Activated CD4-positive, alpha-beta memory T cell treated with anti-CD3 and anti-CD28 coated beads for 36 hours (primary cell): ENCODE results near the gene DDX23. TPM values are rescaled to one million over a fixed set of nuclear protein-coding genes. Genes with fewer than 3 reads are reported as not detected.
A peak's percentile ranks its signal among the peaks of the same experiment; 100 is the strongest.

Experiments used
- CTCF ChIA-PET: fragments of 350-600 bp; sonication (Branson Sonifier 250); formaldehyde crosslinking; loops from one replicate; lab custom pipeline; 2021; ENCODE audit warnings: antibody characterized with exemption, inconsistent platforms; lab: Charles Lee
- POLR2A ChIA-PET: fragments of 350-600 bp; sonication (Branson Sonifier 250); formaldehyde crosslinking; loops from one replicate; lab custom pipeline; 2021; ENCODE audit warnings: antibody characterized with exemption; lab: Charles Lee
- DNase-seq: peaks from one replicate; pipeline ENCODE4 v3.0.0-alpha.2; 2020
- H3K27ac Mint-ChIP-seq: one replicate; pipeline ENCODE4 v1.8.0; 2021; ENCODE audit warnings: mixed read lengths
- H3K27me3 Mint-ChIP-seq: one replicate; pipeline ENCODE4 v1.8.0; 2021; ENCODE audit warnings: mixed read lengths
- H3K36me3 Mint-ChIP-seq: one replicate; pipeline ENCODE4 v1.8.0; 2021; ENCODE audit warnings: mixed read lengths
- H3K4me1 Mint-ChIP-seq: one replicate; pipeline ENCODE4 v1.8.0; 2021; ENCODE audit warnings: low read depth, mixed read lengths
- H3K4me3 Mint-ChIP-seq: one replicate; pipeline ENCODE4 v1.8.0; 2021; ENCODE audit warnings: mild to moderate bottlenecking, mixed read lengths
- H3K9me3 Mint-ChIP-seq: one replicate; pipeline ENCODE4 v1.8.0; 2021; ENCODE audit warnings: mixed read lengths
- intact Hi-C: fragments of 100-400 bp; cut with micrococcal nuclease; formaldehyde crosslinking; loops from one replicate; pipeline ENCODE4 v1.15.1; 2023
- total RNA-seq, 2 experiments: library from RNA; stranded (reverse); gene quantifications; one replicate each; pipeline ENCODE4 v1.2.3, GENCODE V29; 2021

Gene DDX23
- total RNA-seq, 2 experiments from 2014 or later = 119 to 121 TPM

DNA sequence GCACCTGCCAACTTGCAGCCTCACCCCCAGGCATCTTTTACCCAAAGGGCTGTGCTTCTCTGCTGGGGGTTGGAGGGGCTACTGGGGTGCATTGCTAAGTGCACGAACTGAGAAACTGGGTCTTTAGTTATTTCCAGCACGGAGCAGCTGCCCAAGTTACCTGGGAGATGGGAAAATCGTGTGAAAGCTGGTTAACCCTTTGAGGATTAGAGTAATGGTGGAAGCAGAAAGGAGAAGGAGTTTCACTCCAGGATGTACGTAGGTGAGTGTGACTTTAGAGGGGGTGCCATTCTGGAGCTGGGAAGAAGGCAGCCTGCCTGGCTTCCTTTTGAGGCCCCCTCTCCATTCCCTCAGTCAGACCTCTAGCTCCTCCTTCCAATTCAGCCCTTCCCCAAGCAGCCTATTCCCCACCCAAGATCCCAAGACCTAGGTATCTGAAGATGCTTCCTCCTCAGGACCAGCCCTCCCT lies 62.1 kb downstream of the DDX23 start:
- Mint-ChIP-seq H3K27me3 (peaks cover 39% of the 10 kb centered on the region), H3K4me1 (no peaks in the 10 kb centered on the region), H3K4me3 (no peak overlapping the region), H3K27ac (no peak overlapping the region), H3K36me3 (no peaks in the 10 kb centered on the region), H3K9me3 (no peaks in the 10 kb centered on the region)
- POLR2A ChIA-PET = no interaction called here
- intact Hi-C loops = loop anchor here (10.0 kb wide), 1 partner anchor 165 kb away; no protein-coding TSS in a partner anchor
- no peak for DNase-seq
- CTCF ChIA-PET = interaction anchor here (2.7 kb wide), 1 partner anchor 36 kb away, joined by 14 read pairs; no protein-coding TSS in a partner anchor

DNA sequence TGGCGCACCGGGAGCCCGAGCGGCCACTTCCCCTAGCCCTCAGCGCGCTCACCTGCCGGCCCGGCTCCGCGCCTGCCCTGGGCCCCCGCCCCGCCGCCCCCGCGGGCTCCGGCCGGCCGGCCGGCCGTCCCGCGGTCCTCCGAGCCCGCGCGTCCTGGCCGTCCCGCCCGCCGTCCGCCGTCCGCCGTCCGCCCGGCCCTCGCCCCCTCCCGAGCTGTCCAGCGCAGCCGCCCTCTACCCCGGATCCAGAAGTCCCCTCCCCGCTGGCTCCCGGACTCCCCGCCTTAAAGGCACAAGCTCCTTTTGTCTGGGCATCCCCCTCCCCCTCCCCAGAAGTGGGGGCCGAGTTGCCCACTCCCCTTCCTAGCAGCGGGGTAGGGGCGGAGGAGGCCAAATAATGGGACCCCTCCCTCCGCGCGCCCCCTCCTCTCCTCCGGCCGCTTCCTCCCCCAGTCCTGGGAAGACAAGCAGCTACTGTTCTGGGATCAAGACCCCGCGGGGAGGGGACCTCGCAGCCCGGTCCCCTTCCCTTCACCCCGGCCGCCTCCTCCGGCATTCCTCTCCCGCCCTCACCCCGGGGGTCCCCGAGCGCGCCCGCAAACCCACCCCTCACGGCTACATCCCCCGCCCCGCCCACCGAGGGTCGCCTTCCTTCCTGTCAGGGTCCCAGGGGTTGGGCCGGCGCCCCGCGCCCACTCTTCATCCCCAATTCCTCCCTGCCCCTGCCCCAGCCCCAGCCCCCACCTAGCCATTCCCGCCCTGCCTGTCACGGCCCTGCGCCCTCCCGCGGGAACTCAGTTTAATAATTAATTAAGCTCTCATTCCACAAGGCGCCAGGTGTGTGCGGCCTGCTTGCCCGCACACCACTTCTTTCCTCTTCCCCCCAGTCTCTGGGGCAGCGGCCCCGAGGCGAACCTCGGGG lies 62.8 kb downstream of the DDX23 start, which contains the start of gene ADCY6:
TSS of gene ADCY6 (minus strand) at position 236 of the 922 bp plus-strand sequence. CDS start 5,655 bp downstream, outside the sequence.
- Mint-ChIP-seq H3K27ac (no peak within 1 kb of the TSS), H3K4me1 (no peaks in the 10 kb centered on the region), H3K9me3 (no peaks in the 10 kb centered on the region), H3K36me3 (no peaks in the 10 kb centered on the region), H3K27me3 (peaks cover 41% of the 10 kb centered on the region), H3K4me3 (peak within 1 kb of the TSS; percentile 67)
- POLR2A ChIA-PET = interaction anchor here (0.5 to 0.7 kb wide), 3 partner anchors 25 to 711 kb away, joined by 3 read pairs; no protein-coding TSS in a partner anchor
- CTCF ChIA-PET = interaction anchor here (0.7 to 2.7 kb wide), 2 partner anchors 26 to 35 kb away, joined by 3 to 14 read pairs; no protein-coding TSS in a partner anchor
- peak; percentile 24 for DNase-seq
- intact Hi-C loops = no loop called here

DNA sequence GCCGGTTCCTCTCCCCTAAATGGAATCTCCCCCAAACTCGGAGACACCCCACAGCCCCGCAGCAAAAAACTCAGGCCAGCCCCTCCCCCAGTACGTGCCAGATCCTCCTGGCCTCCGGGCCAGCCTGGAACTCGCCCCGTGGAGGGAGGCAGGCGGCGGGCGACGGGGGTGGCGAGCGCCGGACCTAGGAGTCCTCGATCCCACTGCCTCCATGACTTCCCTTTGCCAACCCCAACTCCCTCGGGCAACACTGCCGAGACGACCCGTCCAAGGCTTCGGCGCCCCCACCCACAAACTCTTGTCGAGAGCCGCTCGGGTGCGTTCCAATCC lies 63.5 kb downstream of the DDX23 start:
- intact Hi-C loops = no loop called here
- no peak overlapping the region for H3K27ac Mint-ChIP-seq
- CTCF ChIA-PET = interaction anchor here (0.7 to 2.7 kb wide), 2 partner anchors 26 to 35 kb away, joined by 3 to 14 read pairs; no protein-coding TSS in a partner anchor
- H3K4me1 Mint-ChIP-seq = no peaks in the 10 kb centered on the region
- no peak for DNase-seq
- H3K36me3 Mint-ChIP-seq = no peaks in the 10 kb centered on the region
- peaks cover 41% of the 10 kb centered on the region for H3K27me3 Mint-ChIP-seq
- H3K4me3 Mint-ChIP-seq = peak overlapping the region; percentile 67
- POLR2A ChIA-PET = interaction anchor here (0.5 kb wide), 1 partner anchor 330 kb away, joined by 3 read pairs; no protein-coding TSS in a partner anchor
- H3K9me3 Mint-ChIP-seq = no peaks in the 10 kb centered on the region

GRCh38 chr12:48787791-48788523 lies 64.0 kb downstream of the DDX23 start:
- ChIA-PET POLR2A (interaction anchor here (0.5 kb wide), 1 partner anchor 35 kb away, joined by 3 read pairs; no protein-coding TSS in a partner anchor), CTCF (interaction anchor here (1.0 to 2.7 kb wide), 2 partner anchors 34 to 35 kb away, joined by 3 to 14 read pairs; no protein-coding TSS in a partner anchor)
- Mint-ChIP-seq H3K4me3 (peak overlapping the region; percentile 67), H3K9me3 (no peaks in the 10 kb centered on the region), H3K36me3 (no peaks in the 10 kb centered on the region), H3K4me1 (no peaks in the 10 kb centered on the region), H3K27me3 (peaks cover 43% of the 10 kb centered on the region), H3K27ac (no peak overlapping the region)
- intact Hi-C loops = no loop called here
- no peak for DNase-seq

- Mint-ChIP-seq H3K4me1 (no peaks in the 10 kb centered on the region), H3K27me3 (peaks cover 43% of the 10 kb centered on the region), H3K36me3 (no peaks in the 10 kb centered on the region), H3K9me3 (no peaks in the 10 kb centered on the region), H3K4me3 (no peak overlapping the region), H3K27ac (no peak overlapping the region)
- POLR2A ChIA-PET = interaction anchor here (0.5 kb wide), 1 partner anchor 34 kb away, joined by 3 read pairs; no protein-coding TSS in a partner anchor
- no peak for DNase-seq
- CTCF ChIA-PET = interaction anchor here (1.0 to 1.3 kb wide), 2 partner anchors 34 kb away, joined by 3 read pairs; no protein-coding TSS in a partner anchor
- intact Hi-C loops = no loop called here
These were observed 65.1 kb downstream of the DDX23 start for GRCh38 chr12:48786591-48787544.

- intact Hi-C loops = no loop called here
- no peak overlapping the region for H3K27ac Mint-ChIP-seq
- no peaks in the 10 kb centered on the region for H3K9me3 Mint-ChIP-seq
- no peaks in the 10 kb centered on the region for H3K4me1 Mint-ChIP-seq
- H3K27me3 Mint-ChIP-seq = peaks cover 32% of the 10 kb centered on the region
- ChIA-PET CTCF (interaction anchor here (1.0 kb wide), 2 partner anchors 12 to 165 kb away, joined by 3 to 5 read pairs; no protein-coding TSS in a partner anchor), POLR2A (no interaction called here)
- H3K36me3 Mint-ChIP-seq = no peaks in the 10 kb centered on the region
- H3K4me3 Mint-ChIP-seq = no peak overlapping the region
- no peak for DNase-seq
These were observed 68.5 kb downstream of the DDX23 start for GRCh38 chr12:48783432-48783831.

- Mint-ChIP-seq H3K4me1 (no peaks in the 10 kb centered on the region), H3K27me3 (peaks cover 24% of the 10 kb centered on the region), H3K27ac (no peak overlapping the region), H3K4me3 (no peak overlapping the region), H3K9me3 (no peaks in the 10 kb centered on the region), H3K36me3 (no peaks in the 10 kb centered on the region)
- POLR2A ChIA-PET = no interaction called here
- intact Hi-C loops = no loop called here
- no peak for DNase-seq
- CTCF ChIA-PET = interaction anchor here (1.0 kb wide), 2 partner anchors 13 to 164 kb away, joined by 3 to 5 read pairs; no protein-coding TSS in a partner anchor
These were observed 69.2 kb downstream of the DDX23 start for GRCh38 chr12:48782457-48783395.

DNA sequence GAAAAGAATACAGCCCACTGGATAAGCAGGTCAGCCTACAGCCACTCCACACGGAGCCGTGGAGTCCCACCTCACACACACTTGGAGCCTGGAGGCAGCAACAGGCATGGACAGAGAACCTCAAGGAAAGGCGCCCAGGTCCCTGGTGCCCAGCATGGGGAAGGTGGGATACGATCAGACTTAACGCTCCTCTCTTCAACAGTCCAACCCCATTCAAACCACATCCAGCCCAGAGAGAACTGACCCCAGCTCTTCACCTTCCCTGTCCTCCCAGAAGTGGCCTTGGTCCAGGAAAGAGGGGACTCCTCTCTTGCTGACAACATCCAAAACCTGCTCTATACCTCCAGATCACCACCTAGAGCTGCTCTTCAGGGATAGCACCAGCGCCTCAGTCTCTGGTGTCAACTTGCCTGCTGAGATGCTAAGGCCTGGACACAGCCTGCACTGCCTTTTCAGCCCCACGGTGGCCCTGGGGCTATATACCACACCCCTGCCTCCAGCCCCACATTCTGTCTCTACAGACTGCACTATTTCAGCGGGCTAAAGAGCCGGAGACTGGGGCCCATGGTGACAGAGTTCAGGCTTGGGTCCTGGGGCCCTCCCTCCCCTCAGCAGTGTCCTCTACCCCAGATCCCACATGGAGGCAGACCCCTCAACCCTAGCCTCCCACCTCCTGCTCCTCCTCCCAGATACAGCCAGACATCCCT lies 70.1 kb downstream of the DDX23 start:
- ChIA-PET POLR2A (no interaction called here), CTCF (no interaction called here)
- Mint-ChIP-seq H3K4me3 (no peak overlapping the region), H3K27me3 (peaks cover 17% of the 10 kb centered on the region), H3K9me3 (no peaks in the 10 kb centered on the region), H3K27ac (no peak overlapping the region), H3K36me3 (no peaks in the 10 kb centered on the region), H3K4me1 (no peaks in the 10 kb centered on the region)
- intact Hi-C loops = no loop called here
- no peak for DNase-seq

DNA sequence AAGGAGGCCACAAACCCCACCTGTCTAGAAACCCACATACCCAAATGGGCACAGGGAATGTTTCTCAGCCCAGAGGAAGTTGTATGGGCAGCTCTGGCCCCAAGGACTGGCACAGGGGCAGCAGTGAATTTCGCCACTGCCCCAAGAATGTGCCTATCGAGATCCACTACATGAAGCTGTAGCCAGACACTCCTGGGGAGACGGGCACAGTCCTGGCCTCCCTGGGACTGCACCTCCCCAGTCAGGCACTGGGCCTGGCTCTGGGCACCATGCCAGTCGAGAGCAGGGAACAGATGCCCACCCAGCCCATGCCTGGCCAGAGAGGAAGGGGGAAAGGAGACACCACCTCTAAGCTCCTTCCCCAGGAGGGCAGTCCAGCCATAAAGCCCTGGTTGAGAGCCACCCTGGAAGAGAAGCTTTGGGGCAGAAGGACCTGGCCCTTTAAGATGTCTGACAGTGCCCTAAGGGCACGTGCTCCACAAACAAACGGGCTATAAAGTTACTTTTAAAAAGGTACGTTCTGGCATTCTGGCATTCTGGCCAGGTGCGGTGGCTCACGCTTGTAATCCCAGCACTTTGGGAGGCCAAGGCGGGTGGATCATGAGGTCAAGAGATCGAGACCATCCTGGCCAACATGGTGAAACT lies 71.5 kb downstream of the DDX23 start:
- Mint-ChIP-seq H3K27me3 (peaks cover 9% of the 10 kb centered on the region), H3K9me3 (no peaks in the 10 kb centered on the region), H3K4me3 (no peak overlapping the region), H3K27ac (no peak overlapping the region), H3K4me1 (no peaks in the 10 kb centered on the region), H3K36me3 (no peaks in the 10 kb centered on the region)
- no peak for DNase-seq
- intact Hi-C loops = no loop called here
- CTCF ChIA-PET = interaction anchor here (0.5 to 0.8 kb wide), 2 partner anchors 27 to 35 kb away, joined by 3 to 5 read pairs; no protein-coding TSS in a partner anchor
- POLR2A ChIA-PET = interaction anchor here (0.8 kb wide), 1 partner anchor 34 kb away, joined by 4 read pairs; no protein-coding TSS in a partner anchor
